HFF-Myc (cell line): Measurements from ENCODE around the gene STAP2.

ENCODE experiments used
- DNase-seq: peaks from one replicate; pipeline ENCODE4 v3.0.0-alpha.2; 2011; ENCODE audit warnings: low read depth; ENCODE audit errors: extremely low read depth
- H3K4me3 ChIP-seq: replicated peaks from 2 replicates; pipeline ENCODE4 v1.5.1; 2011; ENCODE audit warnings: low read depth, mild to moderate bottlenecking, control low read depth, low read length
- TF ChIP-seq, protein P1 (sequence below): IDR thresholded peaks from 2 replicates; pipeline ENCODE4 v1.5.1; 2012; ENCODE audit warnings: mild to moderate bottlenecking, low read depth, low read length, control low read depth; ENCODE audit errors: missing control alignments

Gene STAP2

GRCh38 chr19:4369109-4369887 is 30.7 kb upstream of the STAP2 start:
- H3K4me3 ChIP-seq = no peak overlapping the region
- no peak for DNase-seq
- TF ChIP-seq, protein P1, sequence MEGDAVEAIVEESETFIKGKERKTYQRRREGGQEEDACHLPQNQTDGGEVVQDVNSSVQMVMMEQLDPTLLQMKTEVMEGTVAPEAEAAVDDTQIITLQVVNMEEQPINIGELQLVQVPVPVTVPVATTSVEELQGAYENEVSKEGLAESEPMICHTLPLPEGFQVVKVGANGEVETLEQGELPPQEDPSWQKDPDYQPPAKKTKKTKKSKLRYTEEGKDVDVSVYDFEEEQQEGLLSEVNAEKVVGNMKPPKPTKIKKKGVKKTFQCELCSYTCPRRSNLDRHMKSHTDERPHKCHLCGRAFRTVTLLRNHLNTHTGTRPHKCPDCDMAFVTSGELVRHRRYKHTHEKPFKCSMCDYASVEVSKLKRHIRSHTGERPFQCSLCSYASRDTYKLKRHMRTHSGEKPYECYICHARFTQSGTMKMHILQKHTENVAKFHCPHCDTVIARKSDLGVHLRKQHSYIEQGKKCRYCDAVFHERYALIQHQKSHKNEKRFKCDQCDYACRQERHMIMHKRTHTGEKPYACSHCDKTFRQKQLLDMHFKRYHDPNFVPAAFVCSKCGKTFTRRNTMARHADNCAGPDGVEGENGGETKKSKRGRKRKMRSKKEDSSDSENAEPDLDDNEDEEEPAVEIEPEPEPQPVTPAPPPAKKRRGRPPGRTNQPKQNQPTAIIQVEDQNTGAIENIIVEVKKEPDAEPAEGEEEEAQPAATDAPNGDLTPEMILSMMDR = no peak

DNA sequence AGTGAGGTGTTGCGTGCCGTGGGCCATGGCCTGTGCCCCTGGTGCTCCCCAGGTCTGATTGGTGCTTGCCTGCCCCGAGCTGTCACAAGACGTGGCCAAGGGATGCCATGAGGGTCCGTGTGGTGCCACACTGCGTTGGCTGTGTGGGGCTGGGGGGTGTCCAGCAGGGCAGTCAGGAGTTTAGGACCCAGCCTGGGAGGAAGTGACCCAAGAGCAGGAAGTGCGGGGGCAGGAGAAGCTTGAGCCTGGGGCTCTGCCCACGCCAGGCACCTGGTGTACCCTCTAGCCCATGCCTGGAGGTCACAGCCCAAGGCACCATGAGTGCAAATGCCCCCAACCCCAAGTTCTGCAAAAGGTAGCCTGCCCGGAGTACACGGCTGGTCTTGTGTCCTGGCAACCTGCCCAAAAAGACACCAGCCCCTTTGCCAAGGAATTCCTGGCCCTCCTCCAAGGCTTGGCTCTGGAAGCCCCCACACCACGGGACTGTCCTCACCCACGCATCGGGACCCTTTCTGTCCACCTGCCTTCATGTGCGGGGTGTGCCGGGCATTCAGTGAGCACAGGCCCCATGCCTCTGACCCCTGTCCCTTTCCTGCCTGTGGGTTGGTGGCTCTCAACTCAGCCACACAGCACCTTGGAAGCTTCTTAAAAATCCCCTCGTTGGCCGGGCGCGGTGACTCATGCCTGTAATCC is 29.6 kb upstream of the STAP2 start:
- TF ChIP-seq, protein P1 = no peak
- DNase-seq = no peak
- H3K4me3 ChIP-seq = no peak overlapping the region

DNA sequence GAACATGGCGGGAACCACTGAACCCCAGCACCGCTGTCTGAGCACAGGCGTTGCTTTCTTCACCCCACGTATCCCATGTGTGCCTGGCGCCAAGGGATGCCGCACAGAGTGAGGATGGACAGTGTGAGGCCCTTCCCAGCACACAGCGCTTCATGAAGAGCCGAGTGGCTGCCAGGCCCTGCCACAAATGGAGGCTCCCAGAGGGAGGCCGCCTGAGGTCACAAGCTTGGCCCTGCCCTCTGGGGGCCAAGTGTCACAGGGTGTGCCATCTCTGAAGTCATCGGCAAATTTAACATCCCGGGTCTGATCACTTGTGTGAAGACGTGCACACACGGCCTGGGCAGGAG is 29.1 kb upstream of the STAP2 start:
- TF ChIP-seq, protein P1 = no peak
- no peak for DNase-seq
- no peak overlapping the region for H3K4me3 ChIP-seq

DNA sequence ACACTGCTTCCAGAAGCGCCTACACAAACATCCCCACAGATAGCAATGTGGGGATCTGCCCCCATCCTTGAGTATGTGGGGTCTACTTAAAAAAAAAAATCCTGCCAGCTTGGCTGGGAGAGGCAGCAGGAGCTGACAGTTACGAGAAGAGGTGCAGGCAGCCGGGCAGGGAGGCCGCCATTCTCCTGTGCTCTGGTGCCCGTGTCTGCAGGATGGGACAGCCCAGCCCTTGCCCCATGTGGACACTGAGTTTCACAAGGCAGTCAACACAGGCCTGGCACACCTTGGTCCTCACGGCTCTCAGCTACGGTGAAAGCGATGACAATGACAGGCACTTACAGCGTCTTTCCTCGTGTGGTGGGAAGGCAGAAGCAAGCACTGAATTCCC is 28.7 kb upstream of the STAP2 start:
- no peak overlapping the region for H3K4me3 ChIP-seq
- TF ChIP-seq, protein P1 = no peak
- no peak for DNase-seq

- H3K4me3 ChIP-seq = no peak overlapping the region
- TF ChIP-seq, protein P1 = no peak
- DNase-seq = no peak
These were observed 28.2 kb upstream of the STAP2 start for GRCh38 chr19:4366666-4367335.

DNA sequence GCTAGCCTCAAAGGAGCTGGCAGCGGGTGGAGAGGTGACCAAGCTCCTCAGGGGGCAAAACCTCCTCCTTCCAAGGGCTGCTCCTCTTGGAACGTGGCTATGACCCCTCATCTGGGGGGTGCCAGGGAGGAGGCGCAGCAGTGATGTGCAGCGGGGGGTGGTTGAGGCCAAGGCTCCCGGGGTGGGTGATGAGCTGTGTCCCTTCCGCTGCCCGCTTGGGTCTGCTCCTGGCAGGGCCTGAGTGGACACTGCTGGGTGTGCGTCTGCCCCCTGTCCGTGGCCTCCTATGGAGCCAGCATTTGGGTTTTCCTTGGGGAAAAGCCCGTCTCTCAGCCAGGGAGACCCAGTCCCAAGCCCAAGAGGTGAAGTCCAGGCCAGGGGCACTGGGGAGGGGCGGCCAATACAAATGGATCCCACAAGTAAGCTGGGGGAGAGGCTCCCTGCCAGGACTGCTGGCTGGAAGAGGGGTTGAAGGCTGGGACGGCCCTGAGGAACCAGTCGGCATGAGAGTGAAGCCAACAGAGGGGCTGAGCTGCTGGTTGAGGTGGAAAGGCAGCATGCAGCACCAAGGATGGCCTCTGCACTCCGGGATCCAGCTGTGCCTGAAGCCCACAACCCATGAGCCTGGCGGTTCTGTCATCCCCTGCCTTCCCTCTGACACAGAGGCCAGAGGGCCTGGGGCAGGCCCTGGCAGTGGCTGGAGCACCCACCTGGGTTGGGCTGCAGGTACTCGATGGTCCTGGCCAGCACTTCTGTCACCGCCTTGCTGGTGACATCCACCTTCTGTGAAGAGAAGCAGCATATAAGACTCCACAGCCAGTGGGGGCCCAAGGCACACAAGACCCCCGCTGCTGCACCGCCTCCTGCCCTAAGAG is 27.4 kb upstream of the STAP2 start:
- DNase-seq = no peak
- no peak overlapping the region for H3K4me3 ChIP-seq
- TF ChIP-seq, protein P1 = no peak
